Astrocyte of the hippocampus (primary cell): ENCODE measurements around the gene NFKBIZ.

Source experiments
- DNase-seq: peaks from one replicate; pipeline ENCODE4 v3.0.0; 2011; ENCODE audit warnings: low read depth, low spot score

Gene NFKBIZ

GRCh38 chr3:101825904-101826445, 23.3 kb upstream of the NFKBIZ start:
- DNase-seq = peak; percentile 31

GRCh38 chr3:101827211-101828174, 21.8 kb upstream of the NFKBIZ start:
- peak; percentile 87 for DNase-seq

GRCh38 chr3:101828276-101828675, 21.0 kb upstream of the NFKBIZ start:
- DNase-seq = no peak

- DNase-seq = peak; percentile 48
These were observed 20.4 kb upstream of the NFKBIZ start for GRCh38 chr3:101828691-101829436.

- DNase-seq = no peak
These were observed 19.9 kb upstream of the NFKBIZ start for GRCh38 chr3:101829437-101829830.

GRCh38 chr3:101829874-101830273, 19.4 kb upstream of the NFKBIZ start:
- DNase-seq = no peak

- no peak for DNase-seq
These were observed 15.8 kb upstream of the NFKBIZ start for GRCh38 chr3:101833446-101833974.

- no peak for DNase-seq
These were observed 13.6 kb upstream of the NFKBIZ start for GRCh38 chr3:101835676-101836075.

- DNase-seq = no peak
These were observed 13.2 kb upstream of the NFKBIZ start for GRCh38 chr3:101836160-101836559.

- DNase-seq = peak; percentile 78
These were observed 12.4 kb upstream of the NFKBIZ start for GRCh38 chr3:101836652-101837598.

- no peak for DNase-seq
These were observed 10.6 kb upstream of the NFKBIZ start for GRCh38 chr3:101838691-101839090.

GRCh38 chr3:101840066-101840465, 9.2 kb upstream of the NFKBIZ start:
- no peak for DNase-seq

- peak; percentile 69 for DNase-seq
These were observed 6.9 kb upstream of the NFKBIZ start for GRCh38 chr3:101842245-101842934.

GRCh38 chr3:101842935-101843330, 6.4 kb upstream of the NFKBIZ start:
- no peak for DNase-seq

- no peak for DNase-seq
These were observed 3.9 kb upstream of the NFKBIZ start for GRCh38 chr3:101845425-101845824.

GRCh38 chr3:101846709-101847108, 2.6 kb upstream of the NFKBIZ start:
- DNase-seq = no peak

GRCh38 chr3:101847328-101847727, 2.0 kb upstream of the NFKBIZ start:
- no peak for DNase-seq

GRCh38 chr3:101848326-101848725, 988 bp upstream of the NFKBIZ start:
- no peak for DNase-seq

GRCh38 chr3:101849714-101850245, 466 bp downstream of the NFKBIZ start:
- DNase-seq = peak; percentile 72
